Choroid plexus epithelial cell (primary cell): ENCODE results near the gene TRIM24.

Experiments used
- DNase-seq: peaks from one replicate; pipeline ENCODE4 v3.0.0-alpha.2; 2010; ENCODE audit warnings: low read depth
- H3K4me3 ChIP-seq: 2 replicates; pipeline ENCODE4 v1.5.1; 2011; ENCODE audit warnings: low read depth, mild to moderate bottlenecking, control low read depth, low read length, moderate library complexity
- CTCF ChIP-seq: conservative IDR thresholded peaks from 2 replicates; pipeline ENCODE4 v1.5.1; 2011; ENCODE audit warnings: low read depth, mild to moderate bottlenecking, control low read depth, inconsistent platforms, low read length, moderate library complexity

Gene TRIM24

GRCh38 chr7:138622841-138623240 is 162.8 kb downstream of the TRIM24 start:
- DNase-seq = no peak
- no peak overlapping the region for H3K4me3 ChIP-seq
- no peak for TF ChIP-seq CTCF

- no peak for TF ChIP-seq CTCF
- H3K4me3 ChIP-seq = no peak overlapping the region
- no peak for DNase-seq
These were observed 165.2 kb downstream of the TRIM24 start for GRCh38 chr7:138625084-138625848.

GRCh38 chr7:138625849-138626230 is 165.8 kb downstream of the TRIM24 start:
- no peak overlapping the region for H3K4me3 ChIP-seq
- TF ChIP-seq CTCF = no peak
- no peak for DNase-seq

GRCh38 chr7:138626846-138627245 is 166.8 kb downstream of the TRIM24 start:
- H3K4me3 ChIP-seq = no peak overlapping the region
- TF ChIP-seq CTCF = no peak
- DNase-seq = no peak

GRCh38 chr7:138627361-138627760 is 167.3 kb downstream of the TRIM24 start:
- no peak for DNase-seq
- no peak overlapping the region for H3K4me3 ChIP-seq
- TF ChIP-seq CTCF = no peak

- no peak for TF ChIP-seq CTCF
- no peak for DNase-seq
- no peak overlapping the region for H3K4me3 ChIP-seq
These were observed 170.1 kb downstream of the TRIM24 start for GRCh38 chr7:138630059-138630610.

- no peak overlapping the region for H3K4me3 ChIP-seq
- no peak for DNase-seq
- TF ChIP-seq CTCF = no peak
These were observed 172.3 kb downstream of the TRIM24 start for GRCh38 chr7:138632384-138632783.
